SK-N-SH treated with all-trans-retinoic acid at 6 μM for 48 hours (cell line): ENCODE data around the gene CRAT.
A peak's percentile ranks its signal among the peaks of the same experiment; 100 is the strongest.

ENCODE experiments used
- ATAC-seq: fragments of 200-7000 bp; cut with Tn5 transposase; 3 replicates; pipeline ENCODE4 v1.9.1; 2020; ENCODE audit warnings: mild to moderate bottlenecking, moderate library complexity
- ARNTL ChIP-seq: fragments of 450-650 bp; formaldehyde crosslinking; IDR thresholded peaks from 2 replicates; pipeline ENCODE4 v1.5.0; 2020; ENCODE audit warnings: low read depth, mild to moderate bottlenecking, moderate library complexity, borderline replicate concordance
- BACH2 ChIP-seq: fragments of 250-450 bp; sonication (Bioruptor Pico); IDR thresholded peaks from 2 replicates; pipeline ENCODE4 v1.9.0; 2021; ENCODE audit warnings: mild to moderate bottlenecking, borderline replicate concordance
- ESRRG ChIP-seq: fragments of 250-450 bp; sonication (Bioruptor Pico); IDR thresholded peaks from 2 replicates; pipeline ENCODE4 v1.6.1; 2021; ENCODE audit warnings: mild to moderate bottlenecking
- GLIS3 ChIP-seq: fragments of 250-450 bp; sonication (Bioruptor Pico); IDR thresholded peaks from 2 replicates; pipeline ENCODE4 v1.5.0; 2020; ENCODE audit warnings: mild to moderate bottlenecking, moderate library complexity
- ISL1 ChIP-seq: fragments of 250-450 bp; sonication (Bioruptor Pico); IDR thresholded peaks from 2 replicates; pipeline ENCODE4 v2.1.2; 2022; ENCODE audit warnings: mild to moderate bottlenecking, moderate library complexity
- OSR1 ChIP-seq: fragments of 250-450 bp; sonication (Bioruptor Pico); IDR thresholded peaks from 2 replicates; pipeline ENCODE4 v1.8.0; 2022; ENCODE audit warnings: moderate library complexity, mild to moderate bottlenecking, inconsistent platforms
- PPARA ChIP-seq: fragments of 250-450 bp; sonication (Bioruptor Pico); IDR thresholded peaks from 2 replicates; pipeline ENCODE4 v1.5.0; 2020; ENCODE audit warnings: mild to moderate bottlenecking, borderline replicate concordance
- TCF4 ChIP-seq: fragments of 250-450 bp; sonication (Bioruptor Pico); IDR thresholded peaks from 2 replicates; pipeline ENCODE4 v1.8.0; 2021; ENCODE audit warnings: mild to moderate bottlenecking, moderate library complexity, borderline replicate concordance
- TOX ChIP-seq: fragments of 250-450 bp; sonication (Bioruptor Pico); IDR thresholded peaks from 2 replicates; pipeline ENCODE4 v1.8.0; 2021; ENCODE audit warnings: mild to moderate bottlenecking, moderate library complexity, borderline replicate concordance
- ZFP3 ChIP-seq: fragments of 250-450 bp; sonication (Bioruptor Pico); IDR thresholded peaks from 2 replicates; pipeline ENCODE4 v1.5.0; 2020; ENCODE audit warnings: mild to moderate bottlenecking, moderate library complexity
- ZFP30 ChIP-seq: fragments of 450-650 bp; formaldehyde crosslinking; IDR thresholded peaks from 2 replicates; pipeline ENCODE4 v1.5.0; 2022; ENCODE audit warnings: mild to moderate bottlenecking, moderate library complexity
- ZNF8 ChIP-seq: fragments of 450-650 bp; formaldehyde crosslinking; IDR thresholded peaks from 2 replicates; pipeline ENCODE4 v1.5.0; 2020; ENCODE audit warnings: mild to moderate bottlenecking, moderate library complexity
- TF ChIP-seq, protein P1 (sequence below): fragments of 250-450 bp; sonication (Bioruptor Pico); IDR thresholded peaks from 2 replicates; pipeline ENCODE4 v1.5.0; 2020; ENCODE audit warnings: mild to moderate bottlenecking, moderate library complexity
- TF ChIP-seq, protein P2 (sequence below): fragments of 250-450 bp; sonication (Bioruptor Pico); IDR thresholded peaks from 2 replicates; pipeline ENCODE4 v1.8.0; 2021; ENCODE audit warnings: low read depth, mild to moderate bottlenecking, moderate library complexity, borderline replicate concordance
- TF ChIP-seq, protein P3 (sequence below): fragments of 250-450 bp; sonication (Bioruptor Pico); IDR thresholded peaks from 2 replicates; pipeline ENCODE4 v1.5.1; 2021; ENCODE audit warnings: mild to moderate bottlenecking, moderate library complexity
- TF ChIP-seq, protein P4 (sequence below): fragments of 250-450 bp; sonication (Bioruptor Pico); IDR thresholded peaks from 2 replicates; pipeline ENCODE4 v1.8.0; 2020; ENCODE audit warnings: mild to moderate bottlenecking, moderate library complexity, borderline replicate concordance
- TF ChIP-seq, protein P5 (sequence below): fragments of 250-450 bp; sonication (Bioruptor Pico); IDR thresholded peaks from 2 replicates; pipeline ENCODE4 v1.5.1; 2020; ENCODE audit warnings: low read depth, mild to moderate bottlenecking, moderate library complexity

Gene CRAT

DNA sequence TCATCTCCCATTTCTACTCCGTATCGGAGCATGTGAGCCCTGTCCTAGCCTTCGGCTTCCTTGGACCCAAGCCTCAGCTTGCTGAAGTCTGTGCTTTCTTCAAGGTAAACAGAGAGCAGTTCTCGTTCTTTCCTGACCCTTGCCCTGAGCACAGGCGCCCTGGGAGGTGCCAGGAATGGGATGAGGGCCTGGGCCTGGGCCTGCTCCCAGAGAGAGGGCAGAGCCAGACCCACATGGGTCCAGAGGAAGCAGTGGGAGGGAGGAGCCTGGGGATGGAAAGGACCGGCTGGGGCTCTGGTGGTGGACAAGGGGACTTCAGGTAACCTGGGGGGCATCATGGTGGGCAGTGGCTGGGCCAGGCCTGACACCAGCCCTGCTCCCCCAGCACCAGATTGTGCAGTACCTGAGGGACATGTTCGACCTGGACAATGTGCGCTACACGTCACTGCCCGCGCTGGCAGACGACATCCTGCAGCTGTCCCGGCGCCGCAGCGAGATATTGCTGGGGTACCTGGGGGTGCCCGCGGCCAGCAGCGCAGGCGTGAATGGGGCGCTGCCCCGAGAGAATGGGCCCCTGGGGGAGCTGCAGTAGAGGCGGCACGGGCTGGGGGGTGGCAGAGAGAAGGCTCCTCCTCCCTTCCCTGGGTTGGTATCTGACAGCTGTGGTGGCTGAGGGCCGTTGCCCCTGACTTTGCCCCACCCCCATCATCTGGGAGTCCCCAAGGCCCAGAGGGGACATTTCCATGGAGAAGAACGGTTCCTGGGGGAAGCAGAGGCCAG, 40.5 kb downstream of the CRAT start:
- no peak for ATAC-seq
- no peak for TF ChIP-seq PPARA (CRISPR knock-in tag)
- no peak for TF ChIP-seq ARNTL (CRISPR knock-in tag)
- no peak for TF ChIP-seq ZFP30
- TF ChIP-seq GLIS3 = no peak
- no peak for TF ChIP-seq ISL1 (CRISPR knock-in tag)
- TF ChIP-seq OSR1 (CRISPR knock-in tag) = no peak
- TF ChIP-seq TOX (CRISPR knock-in tag) = no peak
- TF ChIP-seq, protein P1, sequence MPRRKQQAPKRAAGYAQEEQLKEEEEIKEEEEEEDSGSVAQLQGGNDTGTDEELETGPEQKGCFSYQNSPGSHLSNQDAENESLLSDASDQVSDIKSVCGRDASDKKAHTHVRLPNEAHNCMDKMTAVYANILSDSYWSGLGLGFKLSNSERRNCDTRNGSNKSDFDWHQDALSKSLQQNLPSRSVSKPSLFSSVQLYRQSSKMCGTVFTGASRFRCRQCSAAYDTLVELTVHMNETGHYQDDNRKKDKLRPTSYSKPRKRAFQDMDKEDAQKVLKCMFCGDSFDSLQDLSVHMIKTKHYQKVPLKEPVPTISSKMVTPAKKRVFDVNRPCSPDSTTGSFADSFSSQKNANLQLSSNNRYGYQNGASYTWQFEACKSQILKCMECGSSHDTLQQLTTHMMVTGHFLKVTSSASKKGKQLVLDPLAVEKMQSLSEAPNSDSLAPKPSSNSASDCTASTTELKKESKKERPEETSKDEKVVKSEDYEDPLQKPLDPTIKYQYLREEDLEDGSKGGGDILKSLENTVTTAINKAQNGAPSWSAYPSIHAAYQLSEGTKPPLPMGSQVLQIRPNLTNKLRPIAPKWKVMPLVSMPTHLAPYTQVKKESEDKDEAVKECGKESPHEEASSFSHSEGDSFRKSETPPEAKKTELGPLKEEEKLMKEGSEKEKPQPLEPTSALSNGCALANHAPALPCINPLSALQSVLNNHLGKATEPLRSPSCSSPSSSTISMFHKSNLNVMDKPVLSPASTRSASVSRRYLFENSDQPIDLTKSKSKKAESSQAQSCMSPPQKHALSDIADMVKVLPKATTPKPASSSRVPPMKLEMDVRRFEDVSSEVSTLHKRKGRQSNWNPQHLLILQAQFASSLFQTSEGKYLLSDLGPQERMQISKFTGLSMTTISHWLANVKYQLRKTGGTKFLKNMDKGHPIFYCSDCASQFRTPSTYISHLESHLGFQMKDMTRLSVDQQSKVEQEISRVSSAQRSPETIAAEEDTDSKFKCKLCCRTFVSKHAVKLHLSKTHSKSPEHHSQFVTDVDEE (CRISPR knock-in tag) = no peak
- no peak for TF ChIP-seq BACH2
- no peak for TF ChIP-seq TCF4 (CRISPR knock-in tag)
- TF ChIP-seq, protein P2, sequence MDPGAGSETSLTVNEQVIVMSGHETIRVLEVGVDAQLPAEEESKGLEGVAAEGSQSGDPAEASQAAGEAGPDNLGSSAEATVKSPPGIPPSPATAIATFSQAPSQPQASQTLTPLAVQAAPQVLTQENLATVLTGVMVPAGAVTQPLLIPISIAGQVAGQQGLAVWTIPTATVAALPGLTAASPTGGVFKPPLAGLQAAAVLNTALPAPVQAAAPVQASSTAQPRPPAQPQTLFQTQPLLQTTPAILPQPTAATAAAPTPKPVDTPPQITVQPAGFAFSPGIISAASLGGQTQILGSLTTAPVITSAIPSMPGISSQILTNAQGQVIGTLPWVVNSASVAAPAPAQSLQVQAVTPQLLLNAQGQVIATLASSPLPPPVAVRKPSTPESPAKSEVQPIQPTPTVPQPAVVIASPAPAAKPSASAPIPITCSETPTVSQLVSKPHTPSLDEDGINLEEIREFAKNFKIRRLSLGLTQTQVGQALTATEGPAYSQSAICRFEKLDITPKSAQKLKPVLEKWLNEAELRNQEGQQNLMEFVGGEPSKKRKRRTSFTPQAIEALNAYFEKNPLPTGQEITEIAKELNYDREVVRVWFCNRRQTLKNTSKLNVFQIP (CRISPR knock-in tag) = no peak
- no peak for TF ChIP-seq ESRRG (CRISPR knock-in tag)
- TF ChIP-seq, protein P3, sequence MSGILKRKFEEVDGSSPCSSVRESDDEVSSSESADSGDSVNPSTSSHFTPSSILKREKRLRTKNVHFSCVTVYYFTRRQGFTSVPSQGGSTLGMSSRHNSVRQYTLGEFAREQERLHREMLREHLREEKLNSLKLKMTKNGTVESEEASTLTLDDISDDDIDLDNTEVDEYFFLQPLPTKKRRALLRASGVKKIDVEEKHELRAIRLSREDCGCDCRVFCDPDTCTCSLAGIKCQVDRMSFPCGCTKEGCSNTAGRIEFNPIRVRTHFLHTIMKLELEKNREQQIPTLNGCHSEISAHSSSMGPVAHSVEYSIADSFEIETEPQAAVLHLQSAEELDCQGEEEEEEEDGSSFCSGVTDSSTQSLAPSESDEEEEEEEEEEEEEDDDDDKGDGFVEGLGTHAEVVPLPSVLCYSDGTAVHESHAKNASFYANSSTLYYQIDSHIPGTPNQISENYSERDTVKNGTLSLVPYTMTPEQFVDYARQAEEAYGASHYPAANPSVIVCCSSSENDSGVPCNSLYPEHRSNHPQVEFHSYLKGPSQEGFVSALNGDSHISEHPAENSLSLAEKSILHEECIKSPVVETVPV = no peak

DNA sequence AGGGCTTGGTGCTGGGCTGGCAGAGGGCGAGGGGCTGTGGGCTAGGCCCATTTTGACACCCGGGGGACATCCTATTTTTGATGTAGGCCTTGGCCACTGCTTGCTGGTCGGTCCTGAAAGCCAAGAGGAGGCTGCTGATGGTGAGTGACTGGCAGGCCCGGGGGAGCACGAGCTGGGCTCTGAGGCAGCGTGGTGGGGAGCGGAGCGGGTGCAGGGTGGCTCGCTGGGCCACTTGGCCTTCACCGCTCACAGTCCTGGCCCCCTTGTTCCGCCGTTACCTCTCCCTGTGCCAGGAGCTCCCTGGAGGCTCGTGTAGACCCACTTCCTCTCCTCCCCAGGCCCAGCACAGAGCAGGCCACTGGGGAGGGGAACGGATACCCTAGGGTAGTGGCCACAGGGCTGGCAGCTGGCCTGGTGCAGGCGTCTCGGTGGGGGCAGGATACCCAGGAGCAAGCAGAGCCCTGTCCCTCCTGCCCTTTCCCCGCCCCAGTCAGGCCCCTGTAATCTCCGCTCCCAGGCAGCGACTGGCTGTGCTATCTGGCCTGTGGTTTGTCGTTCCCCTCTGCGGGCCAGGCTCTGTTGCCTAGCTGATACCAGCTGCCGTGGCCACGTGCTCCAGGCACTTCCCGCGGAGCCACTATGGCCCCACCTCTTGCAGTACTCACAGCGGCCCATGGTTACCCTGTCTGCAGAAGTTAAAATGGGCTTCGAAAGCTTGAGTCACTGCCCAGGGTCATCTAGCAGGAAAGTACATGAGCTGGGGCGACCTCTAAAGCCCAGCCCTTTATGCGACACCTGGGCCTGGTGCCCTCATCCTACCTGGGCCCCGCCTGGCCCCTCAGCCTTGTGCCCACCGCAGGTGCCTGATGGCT, 41.4 kb downstream of the CRAT start:
- ATAC-seq = peak; percentile 34
- TF ChIP-seq, protein P1 (CRISPR knock-in tag) = no peak
- TF ChIP-seq, protein P4, sequence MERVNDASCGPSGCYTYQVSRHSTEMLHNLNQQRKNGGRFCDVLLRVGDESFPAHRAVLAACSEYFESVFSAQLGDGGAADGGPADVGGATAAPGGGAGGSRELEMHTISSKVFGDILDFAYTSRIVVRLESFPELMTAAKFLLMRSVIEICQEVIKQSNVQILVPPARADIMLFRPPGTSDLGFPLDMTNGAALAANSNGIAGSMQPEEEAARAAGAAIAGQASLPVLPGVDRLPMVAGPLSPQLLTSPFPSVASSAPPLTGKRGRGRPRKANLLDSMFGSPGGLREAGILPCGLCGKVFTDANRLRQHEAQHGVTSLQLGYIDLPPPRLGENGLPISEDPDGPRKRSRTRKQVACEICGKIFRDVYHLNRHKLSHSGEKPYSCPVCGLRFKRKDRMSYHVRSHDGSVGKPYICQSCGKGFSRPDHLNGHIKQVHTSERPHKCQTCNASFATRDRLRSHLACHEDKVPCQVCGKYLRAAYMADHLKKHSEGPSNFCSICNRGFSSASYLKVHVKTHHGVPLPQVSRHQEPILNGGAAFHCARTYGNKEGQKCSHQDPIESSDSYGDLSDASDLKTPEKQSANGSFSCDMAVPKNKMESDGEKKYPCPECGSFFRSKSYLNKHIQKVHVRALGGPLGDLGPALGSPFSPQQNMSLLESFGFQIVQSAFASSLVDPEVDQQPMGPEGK = no peak
- TF ChIP-seq ZNF8 = no peak

DNA sequence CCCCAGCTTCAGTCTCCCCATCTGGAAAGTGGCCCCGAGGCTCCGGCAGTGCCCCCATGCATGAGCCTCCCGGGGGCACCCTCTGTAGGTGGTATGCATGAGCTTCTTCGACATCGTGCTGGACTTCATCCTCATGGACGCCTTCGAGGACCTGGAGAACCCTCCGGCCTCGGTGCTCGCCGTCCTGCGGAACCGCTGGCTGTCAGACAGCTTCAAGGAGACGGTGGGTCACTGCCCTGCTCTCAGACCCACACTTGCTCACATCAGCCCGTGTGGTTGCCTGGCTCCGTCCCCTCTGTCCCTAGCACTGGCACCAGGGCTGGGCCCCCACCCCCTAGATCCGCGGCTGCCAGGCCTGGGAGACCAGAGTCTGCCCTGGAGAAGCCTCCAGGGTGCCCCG, 42.5 kb downstream of the CRAT start:
- no peak for ATAC-seq
- TF ChIP-seq, protein P2 (CRISPR knock-in tag) = no peak
- TF ChIP-seq, protein P5, sequence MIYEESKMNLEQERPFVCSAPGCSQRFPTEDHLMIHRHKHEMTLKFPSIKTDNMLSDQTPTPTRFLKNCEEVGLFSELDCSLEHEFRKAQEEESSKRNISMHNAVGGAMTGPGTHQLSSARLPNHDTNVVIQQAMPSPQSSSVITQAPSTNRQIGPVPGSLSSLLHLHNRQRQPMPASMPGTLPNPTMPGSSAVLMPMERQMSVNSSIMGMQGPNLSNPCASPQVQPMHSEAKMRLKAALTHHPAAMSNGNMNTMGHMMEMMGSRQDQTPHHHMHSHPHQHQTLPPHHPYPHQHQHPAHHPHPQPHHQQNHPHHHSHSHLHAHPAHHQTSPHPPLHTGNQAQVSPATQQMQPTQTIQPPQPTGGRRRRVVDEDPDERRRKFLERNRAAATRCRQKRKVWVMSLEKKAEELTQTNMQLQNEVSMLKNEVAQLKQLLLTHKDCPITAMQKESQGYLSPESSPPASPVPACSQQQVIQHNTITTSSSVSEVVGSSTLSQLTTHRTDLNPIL (CRISPR knock-in tag) = no peak
- TF ChIP-seq, protein P4 = no peak
- TF ChIP-seq, protein P3 = no peak
- TF ChIP-seq ZFP3 (CRISPR knock-in tag) (no peak), ZFP30 (no peak), ARNTL (CRISPR knock-in tag) (no peak)
